Loucy (cell line): ENCODE data around the gene DPCD.

Experiments
- H2AFZ ChIP-seq: fragments of 200-600 bp; sonication (generic); 2 replicates; pipeline ENCODE4 v1.6.0; 2016; ENCODE audit warnings: antibody characterized with exemption, mild to moderate bottlenecking, low read length, moderate library complexity
- H3F3A ChIP-seq: fragments of 200-600 bp; 2 replicates; pipeline ENCODE4 v1.6.0; 2016; ENCODE audit warnings: antibody characterized with exemption, low read depth, mild to moderate bottlenecking
- H3K27me3 ChIP-seq: fragments of 200-600 bp; sonication (generic); 2 replicates; pipeline ENCODE4 v1.6.1; 2014; ENCODE audit warnings: low read length, mild to moderate bottlenecking; ENCODE audit not compliant: insufficient read depth, poor library complexity, severe bottlenecking
- H3K36me3 ChIP-seq: fragments of 200-600 bp; sonication (generic); 2 replicates; pipeline ENCODE4 v1.6.1; 2016; ENCODE audit warnings: low read length; ENCODE audit not compliant: insufficient read depth
- H3K4me1 ChIP-seq: fragments of 200-600 bp; sonication (generic); 2 replicates; pipeline ENCODE4 v1.5.1; 2014; ENCODE audit warnings: low read length, mild to moderate bottlenecking; ENCODE audit not compliant: insufficient read depth, poor library complexity, severe bottlenecking
- H3K4me2 ChIP-seq: fragments of 200-600 bp; sonication (generic); 2 replicates; pipeline ENCODE4 v1.6.0; 2014; ENCODE audit warnings: antibody characterized with exemption, low read length, low read depth, mild to moderate bottlenecking; ENCODE audit not compliant: poor library complexity, severe bottlenecking
- H3K4me3 ChIP-seq: fragments of 200-600 bp; sonication (generic); 2 replicates; pipeline ENCODE4 v1.5.1; 2014; ENCODE audit warnings: low read length, mild to moderate bottlenecking, mixed read lengths; ENCODE audit not compliant: poor library complexity, severe bottlenecking
- H3K79me2 ChIP-seq: fragments of 200-600 bp; sonication (generic); 2 replicates; pipeline ENCODE4 v1.6.1; 2014; ENCODE audit warnings: low read length; ENCODE audit not compliant: insufficient read depth
- H3K9ac ChIP-seq: fragments of 200-600 bp; sonication (generic); 2 replicates; pipeline ENCODE4 v1.6.0; 2014; ENCODE audit warnings: mild to moderate bottlenecking, low read depth, low read length, moderate library complexity; ENCODE audit not compliant: poor library complexity, severe bottlenecking
- H3K9me2 ChIP-seq: fragments of 200-600 bp; sonication (generic); replicated peaks from 2 replicates; pipeline ENCODE4 v1.6.1; 2016; ENCODE audit warnings: low read depth, low read length, mixed read lengths
- H3K9me3 ChIP-seq: fragments of 200-600 bp; sonication (generic); 2 replicates; pipeline ENCODE4 v1.6.1; 2014; ENCODE audit warnings: mild to moderate bottlenecking, antibody characterized with exemption, low read length, low read depth; ENCODE audit not compliant: insufficient read depth
- H4K20me1 ChIP-seq: fragments of 200-600 bp; sonication (generic); 2 replicates; pipeline ENCODE4 v1.6.0; 2014; ENCODE audit warnings: antibody characterized with exemption, low read length, mild to moderate bottlenecking; ENCODE audit not compliant: insufficient read depth, poor library complexity, severe bottlenecking
- CTCF ChIP-seq: fragments of 200-600 bp; sonication (generic); conservative IDR thresholded peaks from 2 replicates; pipeline ENCODE4 v1.5.1; 2014; ENCODE audit warnings: mild to moderate bottlenecking, antibody characterized with exemption, low read length
- EZH2phosphoT487 ChIP-seq: fragments of 200-600 bp; IDR thresholded peaks from 2 replicates; pipeline ENCODE4 v1.6.1; 2018; ENCODE audit warnings: antibody characterized with exemption, mild to moderate bottlenecking, moderate library complexity, borderline replicate concordance

Gene DPCD

GRCh38 chr10:101565370-101565900 is 22.7 kb upstream of the DPCD start:
- H3K27me3 ChIP-seq: no peaks in the 10 kb centered on the region

GRCh38 chr10:101565936-101566332 is 22.2 kb upstream of the DPCD start:
- H3K9ac ChIP-seq: no peak overlapping the region
- H3F3A ChIP-seq: no peaks in the 10 kb centered on the region
- no peaks in the 10 kb centered on the region for H3K36me3 ChIP-seq
- no peaks in the 10 kb centered on the region for H3K79me2 ChIP-seq
- H3K9me3 ChIP-seq: no peaks in the 10 kb centered on the region
- H3K4me3 ChIP-seq: no peak overlapping the region
- no peak overlapping the region for H2AFZ ChIP-seq
- no peak for TF ChIP-seq CTCF
- TF ChIP-seq EZH2phosphoT487: no peak
- H4K20me1 ChIP-seq: no peaks in the 10 kb centered on the region
- no peaks in the 10 kb centered on the region for H3K27me3 ChIP-seq
- no peaks in the 10 kb centered on the region for H3K9me2 ChIP-seq
- H3K4me1 ChIP-seq: peaks cover 11% of the 10 kb centered on the region
- H3K4me2 ChIP-seq: no peak overlapping the region

More at GRCh38 chr10:101565370-101565900, 22.7 kb upstream of the DPCD start:
- TF ChIP-seq CTCF: no peak
- no peak for TF ChIP-seq EZH2phosphoT487
- Histone ChIP-seq H3K79me2 (no peaks in the 10 kb centered on the region), H4K20me1 (no peaks in the 10 kb centered on the region), H3K4me2 (no peak overlapping the region), H2AFZ (no peak overlapping the region), H3K36me3 (no peaks in the 10 kb centered on the region), H3K4me3 (no peak overlapping the region), H3K9me3 (no peaks in the 10 kb centered on the region), H3K9me2 (no peaks in the 10 kb centered on the region), H3K9ac (no peak overlapping the region), H3K4me1 (peaks cover 9% of the 10 kb centered on the region), H3F3A (no peaks in the 10 kb centered on the region)

- TF ChIP-seq EZH2phosphoT487: no peak
- no peak for TF ChIP-seq CTCF
- Histone ChIP-seq H3K36me3 (no peaks in the 10 kb centered on the region), H4K20me1 (no peaks in the 10 kb centered on the region), H3K9me3 (no peaks in the 10 kb centered on the region), H3K4me1 (peaks cover 11% of the 10 kb centered on the region), H2AFZ (no peak overlapping the region), H3K9me2 (no peaks in the 10 kb centered on the region), H3K4me3 (no peak overlapping the region), H3K4me2 (no peak overlapping the region), H3K27me3 (no peaks in the 10 kb centered on the region), H3F3A (no peaks in the 10 kb centered on the region), H3K79me2 (no peaks in the 10 kb centered on the region), H3K9ac (no peak overlapping the region)
These were observed 21.6 kb upstream of the DPCD start for GRCh38 chr10:101566333-101567164.
